GM12892 (cell line): ENCODE results near the gene CTNND2.

ENCODE experiments used
- POLR2A ChIP-seq: IDR thresholded peaks from 2 replicates; pipeline ENCODE4 v1.6.1; 2011; ENCODE audit warnings: low read depth, low read length, control low read depth
- POLR2AphosphoS5 ChIP-seq: IDR thresholded peaks from 2 replicates; pipeline ENCODE4 v1.6.1; 2011; ENCODE audit warnings: low read depth, low read length, control low read depth
- TAF1 ChIP-seq: IDR thresholded peaks from 2 replicates; pipeline ENCODE4 v1.6.1; 2011; ENCODE audit warnings: low read depth, mild to moderate bottlenecking, control low read depth, low read length, borderline replicate concordance

- no peak for TF ChIP-seq POLR2AphosphoS5
- TF ChIP-seq POLR2A = no peak
- no peak for TF ChIP-seq TAF1
Observed at GRCh38 chr5:10964806-10965205, 939.4 kb downstream of the CTNND2 start.
